ENCODE measurements around the gene WDFY3.

GRCh38 chr4:84677995-84678394 is 288.5 kb downstream of the WDFY3 start:
- no peak for TF ChIP-seq POLR2AphosphoS5 (IDR thresholded peaks at IDR 0.05; ENCODE audit: low read depth, low read length)
- TF ChIP-seq HMGXB3 (CRISPR knock-in tag; IDR thresholded peaks at IDR 0.05; ENCODE audit: borderline replicate concordance) = no peak
- no peak for TF ChIP-seq GMEB1 (CRISPR knock-in tag; IDR thresholded peaks at IDR 0.05; ENCODE audit: borderline replicate concordance)
- no peak for TF ChIP-seq JUNB (CRISPR knock-in tag; IDR thresholded peaks at IDR 0.05; ENCODE audit: borderline replicate concordance)
- no peak for TF ChIP-seq SP2 (CRISPR knock-in tag; IDR thresholded peaks at IDR 0.05)
